Esophagus muscularis mucosa (tissue), 4 donors: ENCODE measurements around the gene INSM1. TPM values are rescaled to one million over a fixed set of nuclear protein-coding genes. Genes with fewer than 3 reads are reported as not detected.

Experiments used
- DNase-seq: peaks from one replicate; pipeline ENCODE4 v3.0.0-alpha.2; 2017; ENCODE audit errors: extremely low spot score
- H3K27ac ChIP-seq, 4 donors: fragments of 200-600 bp; sonication (generic); replicated peaks in 1 of 4; 1 replicate in 3 of 4; 2 replicates in 1 of 4; pipeline ENCODE4 v1.5.1; 2016 to 2019; ENCODE audit warnings: mild to moderate bottlenecking in 1 of 4
- H3K27me3 ChIP-seq, 4 donors: fragments of 200-600 bp; sonication (generic); one replicate each; pipeline versions ENCODE4 v1.5.1 to v1.6.0; 2016 to 2019
- H3K36me3 ChIP-seq, 4 donors: fragments of 200-600 bp; sonication (generic); one replicate each; pipeline ENCODE4 v1.5.1; 2016 to 2019
- H3K4me1 ChIP-seq, 4 donors: fragments of 200-600 bp; sonication (generic); one replicate each; pipeline ENCODE4 v1.5.1; 2016 to 2019
- H3K4me3 ChIP-seq, 4 donors: fragments of 200-600 bp; sonication (generic); 1 replicate in 2 of 4; 2 replicates in 2 of 4; pipeline ENCODE4 v1.5.1; 2016 to 2019; ENCODE audit warnings: mild to moderate bottlenecking in 4 of 4, moderate library complexity in 1 of 4
- H3K9me3 ChIP-seq, 4 donors: fragments of 200-600 bp; sonication (generic); 1 replicate in 3 of 4; 2 replicates in 1 of 4; pipeline ENCODE4 v1.5.1; 2016 to 2019
- EP300 ChIP-seq: sonication (generic); formaldehyde crosslinking; IDR thresholded peaks from one replicate; pipeline ENCODE4 v1.6.1; 2017; ENCODE audit warnings: antibody characterized with exemption
- POLR2A ChIP-seq: fragments of 450-650 bp; IDR thresholded peaks from one replicate; pipeline ENCODE4 v1.6.1; 2017; ENCODE audit warnings: antibody characterized with exemption, moderate library complexity, mild to moderate bottlenecking, low read depth
- POLR2AphosphoS5 ChIP-seq, 2 donors: sonication (generic); formaldehyde crosslinking; IDR thresholded peaks; one replicate each; pipeline ENCODE4 v1.6.1; 2017; ENCODE audit warnings: antibody characterized with exemption in 2 of 2
- WGBS: methylation state at CpG from one replicate; pipeline ENCODE4 v1.1.5; 2018; 5-methylcytosine and 5-hydroxymethylcytosine counted together
- intact Hi-C: fragments of 100-400 bp; cut with DNase I; formaldehyde crosslinking; loops from one replicate; pipeline ENCODE4 v1.15.1; 2023
- total RNA-seq, 4 donors: library from RNA; depleted of rRNA; stranded (reverse); fragments of >200 nt; gene quantifications; one replicate each; pipeline versions ENCODE4 v1.1.0 to v1.2.1, GENCODE V29; 2016
- TF ChIP-seq, protein P1 (sequence below), 3 experiments: fragments of 200-600 bp in 2 of 3; fragments of 450-650 bp in 1 of 3; sonication (generic) in 2 of 3; IDR thresholded peaks; one replicate each; pipeline ENCODE4 v1.5.1; 2017 to 2019; ENCODE audit warnings: antibody characterized with exemption in 3 of 3, mild to moderate bottlenecking in 2 of 3, moderate library complexity in 1 of 3

Gene INSM1
- total RNA-seq, 4 donors from 2014 or later = not detected

- H3K27ac ChIP-seq = no peak overlapping the region
- peaks cover 14 to 56% (median 44%) of the 10 kb centered on the region in 4 donors for H3K4me1 ChIP-seq
- no peaks in the 10 kb centered on the region for H3K36me3 ChIP-seq
- no peak for DNase-seq
- WGBS = 4% methylated on average over 13 of the region's 15 CpGs
- intact Hi-C loops = loop anchor here (5.0 kb wide), 1 partner anchor 204 kb away; no protein-coding TSS in a partner anchor
- peaks cover 0 to 90% (median 43%) of the 10 kb centered on the region in 4 donors for H3K27me3 ChIP-seq
- TF ChIP-seq POLR2A (no peak), POLR2AphosphoS5 (IDR thresholded peaks at IDR 0.05) (no peak), EP300 (no peak)
- TF ChIP-seq, protein P1, sequence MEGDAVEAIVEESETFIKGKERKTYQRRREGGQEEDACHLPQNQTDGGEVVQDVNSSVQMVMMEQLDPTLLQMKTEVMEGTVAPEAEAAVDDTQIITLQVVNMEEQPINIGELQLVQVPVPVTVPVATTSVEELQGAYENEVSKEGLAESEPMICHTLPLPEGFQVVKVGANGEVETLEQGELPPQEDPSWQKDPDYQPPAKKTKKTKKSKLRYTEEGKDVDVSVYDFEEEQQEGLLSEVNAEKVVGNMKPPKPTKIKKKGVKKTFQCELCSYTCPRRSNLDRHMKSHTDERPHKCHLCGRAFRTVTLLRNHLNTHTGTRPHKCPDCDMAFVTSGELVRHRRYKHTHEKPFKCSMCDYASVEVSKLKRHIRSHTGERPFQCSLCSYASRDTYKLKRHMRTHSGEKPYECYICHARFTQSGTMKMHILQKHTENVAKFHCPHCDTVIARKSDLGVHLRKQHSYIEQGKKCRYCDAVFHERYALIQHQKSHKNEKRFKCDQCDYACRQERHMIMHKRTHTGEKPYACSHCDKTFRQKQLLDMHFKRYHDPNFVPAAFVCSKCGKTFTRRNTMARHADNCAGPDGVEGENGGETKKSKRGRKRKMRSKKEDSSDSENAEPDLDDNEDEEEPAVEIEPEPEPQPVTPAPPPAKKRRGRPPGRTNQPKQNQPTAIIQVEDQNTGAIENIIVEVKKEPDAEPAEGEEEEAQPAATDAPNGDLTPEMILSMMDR (IDR thresholded peaks at IDR 0.05) = no peak
- H3K9me3 ChIP-seq = no peaks in the 10 kb centered on the region
- H3K4me3 ChIP-seq = peak overlapping the region in 2 of 4 donors; percentile 14 to 30
Observed at GRCh38 chr20:20363434-20363798, 4.5 kb upstream of the INSM1 start.

- no peaks in the 10 kb centered on the region for H3K9me3 ChIP-seq
- WGBS = 5% methylated on average over 22 of the region's 70 CpGs
- peaks cover 14 to 62% (median 49%) of the 10 kb centered on the region in 4 donors for H3K4me1 ChIP-seq
- DNase-seq = no peak
- intact Hi-C loops = loop anchor here (5.0 kb wide), 1 partner anchor 203 kb away; no protein-coding TSS in a partner anchor
- H3K27me3 ChIP-seq = peaks cover 0 to 92% (median 44%) of the 10 kb centered on the region in 4 donors
- H3K36me3 ChIP-seq = no peaks in the 10 kb centered on the region
- TF ChIP-seq POLR2AphosphoS5 (IDR thresholded peaks at IDR 0.05) = no peak
- TF ChIP-seq, protein P1 (IDR thresholded peaks at IDR 0.05) = no peak
- no peak for TF ChIP-seq EP300
- no peak for TF ChIP-seq POLR2A
- peak overlapping the region in 2 of 4 donors; percentile 14 to 30 for H3K4me3 ChIP-seq
- no peak overlapping the region for H3K27ac ChIP-seq
Observed at GRCh38 chr20:20363799-20364592, 3.9 kb upstream of the INSM1 start.

DNA sequence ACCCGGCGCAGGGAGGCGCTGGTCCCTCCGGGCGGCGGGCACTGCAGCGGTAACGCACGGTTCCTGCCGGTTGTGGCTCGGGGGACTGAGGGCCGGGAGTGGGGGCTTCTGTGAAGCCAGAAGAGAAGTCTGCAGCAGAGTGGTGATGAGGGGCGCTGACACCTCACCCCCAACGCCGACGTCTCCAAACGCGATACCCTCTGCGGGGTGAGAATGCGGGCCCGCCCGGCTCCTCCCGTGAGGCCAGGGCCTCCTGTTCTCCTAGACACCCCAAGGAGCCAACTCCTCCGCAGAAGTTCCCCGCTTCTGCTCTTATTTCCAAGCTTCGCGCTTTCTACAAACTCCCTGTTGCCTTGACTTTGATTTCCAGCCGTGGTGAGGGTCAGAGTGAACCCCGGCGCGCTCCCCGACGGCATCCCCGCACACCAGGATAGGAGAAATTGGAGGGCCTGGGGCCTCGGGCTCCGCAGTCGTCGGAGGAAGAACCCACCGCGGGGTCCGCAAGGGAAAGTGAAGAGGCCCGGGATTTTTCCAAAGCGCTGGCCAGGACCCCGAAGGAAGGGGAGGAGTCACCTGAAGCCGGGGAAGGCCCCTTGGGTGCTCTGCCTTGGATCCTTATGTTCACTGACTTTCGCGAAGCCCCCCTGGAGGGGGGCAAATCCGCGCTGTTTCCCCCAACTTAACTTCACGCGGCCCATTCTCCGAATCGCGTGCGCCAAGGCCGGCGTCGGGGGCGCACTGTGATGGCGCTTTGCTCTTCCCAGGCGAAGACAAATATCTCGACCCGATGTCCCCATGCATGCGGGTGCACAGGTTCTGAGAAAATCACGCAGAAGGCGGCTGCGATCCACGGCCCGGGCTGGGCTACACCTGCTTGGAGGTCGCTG lies 3.1 kb upstream of the INSM1 start:
- intact Hi-C loops = loop anchor here (5.0 kb wide), 1 partner anchor 202 kb away; no protein-coding TSS in a partner anchor
- peak; percentile 79 for DNase-seq
- Histone ChIP-seq H3K9me3 (no peaks in the 10 kb centered on the region), H3K36me3 (no peaks in the 10 kb centered on the region), H3K27ac (no peak overlapping the region), H3K4me1 (peaks cover 19 to 70% (median 57%) of the 10 kb centered on the region in 4 donors), H3K4me3 (peak overlapping the region in 1 of 4 donors; percentile 14), H3K27me3 (peaks cover 2 to 94% (median 51%) of the 10 kb centered on the region in 4 donors)
- WGBS = 5% methylated on average over 48 of the region's 70 CpGs
- TF ChIP-seq POLR2AphosphoS5 (IDR thresholded peaks at IDR 0.05) (no peak), POLR2A (no peak), EP300 (no peak)

GRCh38 chr20:20365480-20366161 lies 2.3 kb upstream of the INSM1 start:
- DNase-seq = no peak
- H3K27ac ChIP-seq = no peak overlapping the region
- 8% methylated on average over 18 of the region's 18 CpGs for WGBS
- no peak overlapping the region for H3K4me3 ChIP-seq
- no peaks in the 10 kb centered on the region for H3K36me3 ChIP-seq
- peaks cover 5 to 97% (median 56%) of the 10 kb centered on the region in 4 donors for H3K27me3 ChIP-seq
- no peak for TF ChIP-seq EP300
- TF ChIP-seq, protein P1 (IDR thresholded peaks at IDR 0.05) = no peak
- TF ChIP-seq POLR2A = no peak
- TF ChIP-seq POLR2AphosphoS5 (IDR thresholded peaks at IDR 0.05) = no peak
- intact Hi-C loops = no loop called here
- H3K9me3 ChIP-seq = no peaks in the 10 kb centered on the region
- H3K4me1 ChIP-seq = peaks cover 19 to 68% (median 53%) of the 10 kb centered on the region in 4 donors
